Thoracic aorta (tissue), 2 donors: Measurements from ENCODE around the gene OR13A1. TPM values are rescaled to one million over a fixed set of nuclear protein-coding genes. Genes with fewer than 3 reads are reported as not detected.
"Not testable (repeated sequence)": the region's sequence is repeated elsewhere in the genome, so short reads cannot be mapped to it uniquely, and the experiment has no call there.

Experiments
- ATAC-seq: fragments of 150-250 bp; one replicate; pipeline ENCODE4 v1.8.0; 2017; ENCODE audit warnings: low read depth; ENCODE audit not compliant: insufficient number of reproducible peaks, low FRiP score
- DNase-seq: peaks from one replicate; pipeline ENCODE4 v3.0.0-alpha.2; 2020; ENCODE audit warnings: low spot score
- H3K27ac ChIP-seq, 2 donors: fragments of 200-600 bp; sonication (generic); 1 replicate in 1 of 2; 2 replicates in 1 of 2; pipeline ENCODE4 v1.5.1; 2016; ENCODE audit warnings: mild to moderate bottlenecking in 2 of 2, moderate library complexity in 2 of 2
- H3K27me3 ChIP-seq: fragments of 200-600 bp; sonication (generic); replicated peaks from 2 replicates; pipeline ENCODE4 v1.6.0; 2016; ENCODE audit warnings: mild to moderate bottlenecking; ENCODE audit not compliant: insufficient read depth
- H3K36me3 ChIP-seq: fragments of 200-600 bp; sonication (generic); one replicate; pipeline ENCODE4 v1.5.1; 2016
- H3K4me1 ChIP-seq, 2 donors: fragments of 200-600 bp; sonication (generic); 1 replicate in 1 of 2; 2 replicates in 1 of 2; pipeline versions ENCODE4 v1.5.1 to v1.6.0; 2016; ENCODE audit warnings: low read depth in 2 of 2, mild to moderate bottlenecking in 1 of 2; ENCODE audit not compliant: control insufficient read depth in 1 of 2
- H3K4me3 ChIP-seq: fragments of 200-600 bp; sonication (generic); 2 replicates; pipeline ENCODE4 v1.5.1; 2016; ENCODE audit warnings: mild to moderate bottlenecking
- H3K9me3 ChIP-seq: fragments of 200-600 bp; sonication (generic); 2 replicates; pipeline ENCODE4 v1.5.1; 2016
- total RNA-seq, 2 donors: library from RNA; depleted of rRNA; stranded (reverse); fragments of >200 nt; gene quantifications; one replicate each; pipeline versions ENCODE4 v1.1.0 to v1.2.3, GENCODE V29; 2016
- TF ChIP-seq, protein P1 (sequence below): fragments of 200-600 bp; sonication (generic); IDR thresholded peaks from one replicate; pipeline ENCODE4 v1.5.1; 2019; ENCODE audit warnings: antibody characterized with exemption

OR13A1 gene, protein sequence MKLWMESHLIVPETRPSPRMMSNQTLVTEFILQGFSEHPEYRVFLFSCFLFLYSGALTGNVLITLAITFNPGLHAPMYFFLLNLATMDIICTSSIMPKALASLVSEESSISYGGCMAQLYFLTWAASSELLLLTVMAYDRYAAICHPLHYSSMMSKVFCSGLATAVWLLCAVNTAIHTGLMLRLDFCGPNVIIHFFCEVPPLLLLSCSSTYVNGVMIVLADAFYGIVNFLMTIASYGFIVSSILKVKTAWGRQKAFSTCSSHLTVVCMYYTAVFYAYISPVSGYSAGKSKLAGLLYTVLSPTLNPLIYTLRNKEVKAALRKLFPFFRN
- total RNA-seq: under 1 TPM in 1 of 2 donors, not detected in 1; 0.85 TPM

DNA sequence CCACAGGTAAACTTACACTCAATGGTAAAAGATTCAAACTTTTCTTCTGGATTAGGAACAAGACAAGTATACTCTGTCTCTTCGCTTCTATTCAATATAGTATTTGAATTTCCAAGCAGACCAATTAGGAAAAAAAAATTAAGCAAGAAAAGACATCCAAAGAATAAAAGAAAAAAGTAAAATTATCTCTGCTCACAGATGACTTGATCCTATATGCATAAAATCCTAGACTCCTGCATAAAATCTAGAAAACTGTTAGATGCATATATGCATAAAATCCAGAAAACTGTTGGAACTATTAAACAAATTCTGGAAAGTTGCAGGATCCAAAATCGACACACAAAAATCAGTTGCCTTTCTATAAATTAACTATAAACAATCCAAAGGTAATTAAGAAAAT lies at the start of gene OR13A1:
Gene OR13A1 (minus strand): TSS at position 101 of the 400 bp plus-strand sequence. CDS start 11,186 bp downstream, outside the sequence.
- Histone ChIP-seq H3K27ac (no peak within 1 kb of the TSS), H3K9me3 (no peaks in the 10 kb centered on the region), H3K4me3 (no peak within 1 kb of the TSS), H3K36me3 (no peaks in the 10 kb centered on the region), H3K4me1 (no peaks in the 10 kb centered on the region), H3K27me3 (no peaks in the 10 kb centered on the region)
- ATAC-seq (no peak), DNase-seq (no peak)
- TF ChIP-seq, protein P1, sequence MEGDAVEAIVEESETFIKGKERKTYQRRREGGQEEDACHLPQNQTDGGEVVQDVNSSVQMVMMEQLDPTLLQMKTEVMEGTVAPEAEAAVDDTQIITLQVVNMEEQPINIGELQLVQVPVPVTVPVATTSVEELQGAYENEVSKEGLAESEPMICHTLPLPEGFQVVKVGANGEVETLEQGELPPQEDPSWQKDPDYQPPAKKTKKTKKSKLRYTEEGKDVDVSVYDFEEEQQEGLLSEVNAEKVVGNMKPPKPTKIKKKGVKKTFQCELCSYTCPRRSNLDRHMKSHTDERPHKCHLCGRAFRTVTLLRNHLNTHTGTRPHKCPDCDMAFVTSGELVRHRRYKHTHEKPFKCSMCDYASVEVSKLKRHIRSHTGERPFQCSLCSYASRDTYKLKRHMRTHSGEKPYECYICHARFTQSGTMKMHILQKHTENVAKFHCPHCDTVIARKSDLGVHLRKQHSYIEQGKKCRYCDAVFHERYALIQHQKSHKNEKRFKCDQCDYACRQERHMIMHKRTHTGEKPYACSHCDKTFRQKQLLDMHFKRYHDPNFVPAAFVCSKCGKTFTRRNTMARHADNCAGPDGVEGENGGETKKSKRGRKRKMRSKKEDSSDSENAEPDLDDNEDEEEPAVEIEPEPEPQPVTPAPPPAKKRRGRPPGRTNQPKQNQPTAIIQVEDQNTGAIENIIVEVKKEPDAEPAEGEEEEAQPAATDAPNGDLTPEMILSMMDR: no peak

DNA sequence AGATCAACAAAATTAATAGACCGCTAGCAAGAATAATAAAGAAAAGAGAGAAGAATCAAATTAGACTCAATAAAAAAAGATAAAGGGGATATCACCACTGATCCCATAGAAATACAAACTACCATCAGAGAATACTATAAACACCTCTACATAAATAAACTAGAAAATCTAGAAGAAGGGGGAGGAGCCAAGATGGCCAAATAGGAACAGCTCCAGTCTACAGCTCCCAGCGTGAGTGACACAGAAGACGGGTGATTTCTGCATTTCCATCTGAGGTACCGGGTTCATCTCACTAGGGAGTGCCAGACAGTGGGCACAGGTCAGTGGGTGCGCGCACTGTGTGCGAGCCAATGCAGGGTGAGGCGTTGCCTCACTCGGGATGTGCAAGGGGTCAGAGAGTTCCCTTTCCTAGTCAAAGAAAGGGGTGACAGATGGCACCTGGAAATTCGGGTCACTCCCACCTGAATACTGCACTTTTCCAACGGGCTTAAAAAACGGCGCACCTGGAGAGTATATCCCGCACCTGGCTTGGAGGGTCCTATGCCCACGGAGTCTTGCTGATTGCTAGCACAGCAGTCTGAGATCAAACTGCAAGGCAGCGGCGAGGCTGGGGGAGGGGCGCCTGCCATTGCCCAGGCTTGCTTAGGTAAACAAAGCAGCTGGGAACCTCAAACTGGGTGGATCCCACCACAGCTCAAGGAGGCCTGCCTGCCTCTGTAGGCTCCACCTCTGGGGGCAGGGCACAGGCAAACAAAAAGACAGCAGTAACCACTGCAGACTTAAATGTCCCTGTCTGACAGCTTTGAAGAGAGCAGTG lies 46.8 kb upstream of the OR13A1 start:
- H3K4me1 ChIP-seq, H3K36me3 ChIP-seq, H3K9me3 ChIP-seq, H3K4me3 ChIP-seq, ATAC-seq, DNase-seq, H3K27me3 ChIP-seq, H3K27ac ChIP-seq: not testable (repeated sequence)

DNA sequence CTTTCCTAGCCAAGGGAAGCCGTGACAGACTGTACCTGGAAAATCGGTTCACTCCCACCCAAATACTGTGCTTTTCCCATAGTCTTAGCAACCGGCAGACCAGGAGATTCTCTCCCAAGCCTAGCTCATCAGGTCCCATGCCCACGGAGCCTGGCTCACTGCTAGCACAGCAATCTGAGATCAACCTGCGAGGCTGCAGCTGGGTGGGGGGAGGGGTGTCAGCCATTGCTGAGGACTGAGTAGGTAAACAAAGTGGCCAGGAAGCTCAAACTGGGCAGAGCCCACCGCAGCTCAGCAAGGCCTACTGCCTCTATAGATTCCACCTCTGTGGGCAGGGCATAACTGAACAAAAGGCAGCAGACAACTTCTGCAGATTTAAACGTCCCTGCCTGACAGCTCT lies 43.6 kb upstream of the OR13A1 start:
- H3K27me3 ChIP-seq, ATAC-seq, H3K4me1 ChIP-seq, H3K27ac ChIP-seq, H3K4me3 ChIP-seq, H3K9me3 ChIP-seq, H3K36me3 ChIP-seq, DNase-seq: not testable (repeated sequence)

DNA sequence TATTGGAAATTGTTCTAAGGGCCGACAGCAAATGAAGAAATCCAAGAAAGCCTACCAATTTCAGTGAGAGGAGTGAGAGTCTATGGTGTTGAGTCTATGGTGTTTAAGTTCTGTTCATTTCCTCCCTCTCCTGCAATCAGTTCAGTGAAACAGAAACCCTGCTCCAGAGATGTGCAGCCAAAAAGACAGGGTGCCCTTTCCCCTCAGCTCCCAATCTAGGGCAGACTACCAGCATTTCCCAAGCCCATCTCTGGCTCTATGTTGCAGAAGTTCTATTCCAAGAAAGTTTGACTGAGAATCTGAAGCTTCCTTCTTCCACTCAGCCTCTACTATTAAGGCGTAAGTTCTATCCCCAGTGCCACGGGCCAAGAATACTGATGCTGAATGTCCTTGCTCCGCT lies 40.1 kb upstream of the OR13A1 start:
- no peak for DNase-seq

DNA sequence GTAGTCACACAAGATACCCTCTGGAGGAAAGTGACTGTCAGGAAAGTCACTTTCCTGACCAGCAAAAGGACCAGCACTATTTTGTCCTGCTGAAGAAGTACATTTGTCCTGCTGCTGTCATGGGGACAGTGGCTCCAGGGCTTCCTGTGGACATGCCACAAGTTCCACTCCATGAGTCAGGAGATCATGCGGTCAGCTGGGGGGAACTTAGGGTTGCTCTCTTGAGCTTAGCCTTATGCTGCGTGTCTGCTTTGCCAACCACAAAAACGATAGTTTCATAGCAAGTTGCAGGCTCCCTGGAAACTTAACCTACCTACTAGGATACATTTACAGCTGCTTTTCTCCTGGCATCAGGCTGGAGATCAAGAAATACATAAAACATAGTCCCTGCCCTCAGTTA lies 38.9 kb upstream of the OR13A1 start:
- H3K27me3 ChIP-seq: no peaks in the 10 kb centered on the region
- H3K9me3 ChIP-seq: no peaks in the 10 kb centered on the region
- TF ChIP-seq, protein P1: no peak
- H3K36me3 ChIP-seq: no peaks in the 10 kb centered on the region
- peak overlapping the region in 1 of 2 donors; percentile 35 for H3K27ac ChIP-seq
- H3K4me3 ChIP-seq: no peak overlapping the region
- ATAC-seq (no peak), DNase-seq (no peak)
- no peaks in the 10 kb centered on the region for H3K4me1 ChIP-seq

More for the DNA sequence above, 40.1 kb upstream of the OR13A1 start:
- ATAC-seq: no peak
- H3K27ac ChIP-seq: no peak overlapping the region
- no peaks in the 10 kb centered on the region for H3K4me1 ChIP-seq
- H3K36me3 ChIP-seq: no peaks in the 10 kb centered on the region
- no peaks in the 10 kb centered on the region for H3K9me3 ChIP-seq
- no peak overlapping the region for H3K4me3 ChIP-seq
- no peaks in the 10 kb centered on the region for H3K27me3 ChIP-seq
- TF ChIP-seq, protein P1: no peak

DNA sequence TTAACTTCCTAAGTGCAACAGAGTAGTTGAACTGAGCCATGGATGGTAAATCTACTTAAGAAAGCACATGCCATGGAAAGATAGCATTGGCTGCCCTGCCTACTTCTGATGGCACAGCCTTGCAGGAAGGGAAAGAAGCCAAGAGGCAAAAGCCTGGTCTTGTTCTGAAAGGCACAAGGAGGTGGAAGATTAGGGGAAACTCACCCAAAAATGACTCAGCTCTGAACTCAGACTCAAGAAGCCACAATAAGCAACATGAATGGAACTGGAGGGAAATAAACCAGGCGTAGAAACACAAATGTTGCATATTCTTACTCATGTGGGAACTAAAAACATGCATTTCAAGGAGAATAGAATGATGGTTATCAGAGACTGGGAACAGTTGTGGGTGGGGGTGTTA lies 37.8 kb upstream of the OR13A1 start:
- H3K27ac ChIP-seq: no peak overlapping the region
- TF ChIP-seq, protein P1: no peak
- no peaks in the 10 kb centered on the region for H3K4me1 ChIP-seq
- H3K9me3 ChIP-seq: no peaks in the 10 kb centered on the region
- DNase-seq (no peak), ATAC-seq (no peak)
- H3K36me3 ChIP-seq: no peaks in the 10 kb centered on the region
- H3K27me3 ChIP-seq: no peaks in the 10 kb centered on the region
- no peak overlapping the region for H3K4me3 ChIP-seq

DNA sequence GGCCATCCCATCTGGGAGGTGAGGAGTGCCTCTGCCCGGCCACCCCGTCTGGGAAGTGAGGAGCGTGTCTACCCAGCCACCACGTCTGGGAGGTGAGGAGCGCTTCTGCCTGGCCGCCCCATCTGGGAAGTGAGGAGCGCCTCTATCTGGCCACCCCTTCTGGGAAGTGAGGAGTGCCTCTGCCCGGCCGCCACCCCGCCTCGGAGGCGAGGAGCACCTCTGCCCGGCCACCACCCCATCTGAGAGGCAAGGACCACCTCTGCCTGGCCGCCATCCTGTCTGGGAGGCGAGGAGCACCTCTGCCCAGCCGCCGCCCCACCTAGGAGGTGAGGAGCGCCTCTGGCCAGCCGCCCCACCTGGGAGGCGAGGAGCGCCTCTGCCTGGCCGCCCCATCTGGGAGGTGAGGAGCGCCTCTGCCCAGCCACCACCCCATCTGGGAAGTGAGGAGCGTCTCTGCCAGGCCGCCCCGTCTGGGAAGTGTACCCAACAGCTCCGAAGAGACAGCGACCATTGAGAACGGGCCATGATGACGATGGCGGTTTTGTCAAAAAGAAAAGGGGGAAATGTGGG lies 32.9 kb upstream of the OR13A1 start:
- not testable (repeated sequence) for DNase-seq, H3K4me3 ChIP-seq, H3K9me3 ChIP-seq, H3K4me1 ChIP-seq, H3K27ac ChIP-seq, H3K27me3 ChIP-seq, H3K36me3 ChIP-seq, ATAC-seq

DNA sequence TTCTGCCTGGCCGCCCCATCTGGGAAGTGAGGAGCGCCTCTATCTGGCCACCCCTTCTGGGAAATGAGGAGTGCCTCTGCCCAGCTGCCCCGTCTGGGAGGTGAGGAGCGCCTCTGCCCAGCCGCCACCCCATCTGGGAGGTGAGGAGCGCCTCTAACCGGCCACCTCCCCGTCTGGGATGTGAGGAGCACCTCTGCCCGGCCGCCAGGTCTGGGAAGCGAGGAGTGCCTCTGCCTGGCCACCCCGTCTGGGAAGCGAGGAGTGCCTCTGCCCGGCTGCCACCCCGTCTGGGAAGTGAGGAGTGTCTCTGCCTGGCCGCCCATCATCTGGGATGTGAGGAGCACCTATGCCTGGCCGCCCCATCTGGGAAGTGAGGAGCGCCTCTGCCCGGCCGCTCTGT lies 32.1 kb upstream of the OR13A1 start:
- DNase-seq, H3K9me3 ChIP-seq, H3K36me3 ChIP-seq, H3K27me3 ChIP-seq, H3K4me3 ChIP-seq, H3K27ac ChIP-seq, H3K4me1 ChIP-seq, ATAC-seq: not testable (repeated sequence)
